HCT116 (cell line): Measurements from ENCODE around the gene C1orf167. TPM values are rescaled to one million over a fixed set of nuclear protein-coding genes. Genes with fewer than 3 reads are reported as not detected.

ENCODE experiments used
- ATAC-seq: fragments of 200-7000 bp; cut with Tn5 transposase; 2 replicates; pipeline ENCODE4 v1.9.1; 2020; ENCODE audit warnings: mild to moderate bottlenecking, moderate library complexity
- BruUV-seq: library from RNA; stranded (reverse); fragments of 400-500 nt; replicated peaks from 2 replicates; lab custom pipeline; 2021; lab: Mats Ljungman, UMichigan
- CTCF ChIA-PET: fragments of 300-600 bp; sonication (Branson Sonifier 250); formaldehyde crosslinking; loops from one replicate; lab custom pipeline; 2021; ENCODE audit warnings: antibody characterized with exemption; lab: Charles Lee
- POLR2A ChIA-PET: fragments of 300-600, 350-600 bp; sonication (Branson Sonifier 250); formaldehyde crosslinking; loops from one replicate; lab custom pipeline; 2021; ENCODE audit warnings: antibody characterized with exemption; lab: Charles Lee
- RAD21 ChIA-PET, 2 experiments: fragments of 300-600 bp; sonication (Branson Sonifier 250); formaldehyde crosslinking; loops; one replicate each; lab custom pipeline; 2023; ENCODE audit warnings: low total read pairs in 2 of 2; ENCODE audit not compliant: uncharacterized antibody in 2 of 2, unreplicated experiment in 2 of 2, low non-redundant PET in 1 of 2; lab: Charles Lee
- DNase-seq: peaks from one replicate; pipeline ENCODE4 v3.0.0-alpha.2; 2010; ENCODE audit warnings: low read depth, low spot score
- H2AFZ ChIP-seq: fragments of 200-600 bp; shearing (Covaris generic), sonication (generic); 2 replicates; pipeline ENCODE4 v1.6.1; 2017; ENCODE audit warnings: low read depth, mixed run types, mixed read lengths, antibody characterized with exemption, low read length; ENCODE audit not compliant: poor library complexity, severe bottlenecking
- H3K27ac ChIP-seq: 2 replicates; pipeline ENCODE4 v1.5.1; 2012; ENCODE audit warnings: low read depth, low read length
- H3K27me3 ChIP-seq: fragments of 200-600 bp; sonication (generic); 2 replicates; pipeline ENCODE4 v1.6.1; 2016; ENCODE audit warnings: mixed run types, low read length, mixed read lengths; ENCODE audit not compliant: insufficient read depth
- H3K36me3 ChIP-seq, 2 experiments: fragments of 200-500 bp in 1 of 2; fragments of 200-600 bp in 1 of 2; sonication (Bioruptor generic) in 1 of 2; sonication (generic) in 1 of 2; 2 replicates each; pipeline versions ENCODE4 v1.5.1 to v1.6.1; 2014 to 2016; ENCODE audit warnings: low read length in 2 of 2, inconsistent platforms in 1 of 2, mixed read lengths in 1 of 2, mixed run types in 1 of 2; ENCODE audit not compliant: insufficient read depth in 2 of 2, control insufficient read depth in 1 of 2
- H3K4me1 ChIP-seq, 2 experiments: fragments of 200-600 bp in 1 of 2; sonication (generic) in 1 of 2; 2 replicates each; pipeline versions ENCODE4 v1.5.1 to v1.6.1; 2012 to 2017; ENCODE audit warnings: low read length in 2 of 2, inconsistent platforms in 1 of 2, mild to moderate bottlenecking in 1 of 2, mixed read lengths in 1 of 2, mixed run types in 1 of 2, moderate library complexity in 1 of 2; ENCODE audit not compliant: insufficient read depth in 2 of 2, control insufficient read depth in 1 of 2
- H3K4me2 ChIP-seq: fragments of 200-600 bp; sonication (generic); 2 replicates; pipeline ENCODE4 v1.6.1; 2017; ENCODE audit warnings: mixed run types, low read length, mixed read lengths
- H3K4me3 ChIP-seq, 2 experiments: fragments of 200-600 bp in 1 of 2; sonication (generic) in 1 of 2; replicated peaks in 1 of 2; 2 replicates each; pipeline ENCODE4 v1.5.1; 2011 to 2016; ENCODE audit warnings: low read length in 2 of 2, control low read depth in 1 of 2, low read depth in 1 of 2, mild to moderate bottlenecking in 1 of 2, mixed read lengths in 1 of 2, mixed run types in 1 of 2
- H3K79me2 ChIP-seq: fragments of 200-600 bp; sonication (generic); 2 replicates; pipeline ENCODE4 v1.6.1; 2017; ENCODE audit warnings: mild to moderate bottlenecking, mixed run types, low read length, moderate library complexity, mixed read lengths; ENCODE audit not compliant: insufficient read depth
- H3K9ac ChIP-seq: fragments of 200-600 bp; sonication (generic); 2 replicates; pipeline ENCODE4 v1.6.1; 2016; ENCODE audit warnings: low read length, mixed read lengths
- H3K9me2 ChIP-seq: fragments of 200-600 bp; sonication (generic), shearing (Covaris generic); 2 replicates; pipeline ENCODE4 v1.6.1; 2017; ENCODE audit warnings: mixed run types, mild to moderate bottlenecking, moderate library complexity; ENCODE audit not compliant: insufficient read depth
- H3K9me3 ChIP-seq, 2 experiments: fragments of 200-500 bp in 1 of 2; fragments of 200-600 bp in 1 of 2; sonication (Bioruptor generic) in 1 of 2; sonication (generic) in 1 of 2; 2 replicates each; pipeline ENCODE4 v1.6.1; 2014 to 2017; ENCODE audit warnings: low read length in 2 of 2, mixed read lengths in 2 of 2, inconsistent platforms in 1 of 2, low read depth in 1 of 2, mild to moderate bottlenecking in 1 of 2, mixed run types in 1 of 2, moderate library complexity in 1 of 2; ENCODE audit not compliant: control insufficient read depth in 1 of 2, insufficient read depth in 1 of 2
- H4K20me1 ChIP-seq: fragments of 200-600 bp; sonication (generic), shearing (Covaris generic); 2 replicates; pipeline ENCODE4 v1.6.1; 2017; ENCODE audit warnings: mixed run types, mild to moderate bottlenecking, moderate library complexity; ENCODE audit not compliant: insufficient read depth
- ELF1 ChIP-seq: IDR thresholded peaks from 2 replicates; pipeline ENCODE4 v1.6.1; 2012; ENCODE audit warnings: low read depth, borderline replicate concordance
- JUND ChIP-seq: IDR thresholded peaks from 2 replicates; pipeline ENCODE4 v1.6.1; 2012
- SIN3A ChIP-seq: IDR thresholded peaks from 2 replicates; pipeline ENCODE4 v1.6.1; 2012; ENCODE audit warnings: low read depth
- ZNF274 ChIP-seq: fragments of 200-500 bp; sonication (Bioruptor generic); IDR thresholded peaks from 2 replicates; pipeline ENCODE4 v1.6.1; 2014; ENCODE audit warnings: mild to moderate bottlenecking, low read depth, low read length, inconsistent platforms
- intact Hi-C: fragments of 100-400 bp; cut with micrococcal nuclease; formaldehyde crosslinking; loops from 2 replicates; pipeline ENCODE4 v1.10.0; 2022
- total RNA-seq: library from RNA; stranded (reverse); gene quantifications from one replicate; pipeline ENCODE4 v1.2.1, GENCODE V29; 2021; ENCODE audit not compliant: unreplicated experiment
- TF ChIP-seq, protein P1 (sequence below): IDR thresholded peaks from 2 replicates; pipeline ENCODE4 v1.6.1; 2012; ENCODE audit warnings: low read depth

C1orf167 gene
- total RNA-seq, 1 experiment from 2014 or later = 0.12 TPM

GRCh38 chr1:11789126-11790067, 27.4 kb downstream of the C1orf167 start:
- POLR2A ChIA-PET = no interaction called here
- intact Hi-C loops = no loop called here
- TF ChIP-seq SIN3A (no peak), ZNF274 (no peak), JUND (no peak), ELF1 (no peak)
- TF ChIP-seq, protein P1, sequence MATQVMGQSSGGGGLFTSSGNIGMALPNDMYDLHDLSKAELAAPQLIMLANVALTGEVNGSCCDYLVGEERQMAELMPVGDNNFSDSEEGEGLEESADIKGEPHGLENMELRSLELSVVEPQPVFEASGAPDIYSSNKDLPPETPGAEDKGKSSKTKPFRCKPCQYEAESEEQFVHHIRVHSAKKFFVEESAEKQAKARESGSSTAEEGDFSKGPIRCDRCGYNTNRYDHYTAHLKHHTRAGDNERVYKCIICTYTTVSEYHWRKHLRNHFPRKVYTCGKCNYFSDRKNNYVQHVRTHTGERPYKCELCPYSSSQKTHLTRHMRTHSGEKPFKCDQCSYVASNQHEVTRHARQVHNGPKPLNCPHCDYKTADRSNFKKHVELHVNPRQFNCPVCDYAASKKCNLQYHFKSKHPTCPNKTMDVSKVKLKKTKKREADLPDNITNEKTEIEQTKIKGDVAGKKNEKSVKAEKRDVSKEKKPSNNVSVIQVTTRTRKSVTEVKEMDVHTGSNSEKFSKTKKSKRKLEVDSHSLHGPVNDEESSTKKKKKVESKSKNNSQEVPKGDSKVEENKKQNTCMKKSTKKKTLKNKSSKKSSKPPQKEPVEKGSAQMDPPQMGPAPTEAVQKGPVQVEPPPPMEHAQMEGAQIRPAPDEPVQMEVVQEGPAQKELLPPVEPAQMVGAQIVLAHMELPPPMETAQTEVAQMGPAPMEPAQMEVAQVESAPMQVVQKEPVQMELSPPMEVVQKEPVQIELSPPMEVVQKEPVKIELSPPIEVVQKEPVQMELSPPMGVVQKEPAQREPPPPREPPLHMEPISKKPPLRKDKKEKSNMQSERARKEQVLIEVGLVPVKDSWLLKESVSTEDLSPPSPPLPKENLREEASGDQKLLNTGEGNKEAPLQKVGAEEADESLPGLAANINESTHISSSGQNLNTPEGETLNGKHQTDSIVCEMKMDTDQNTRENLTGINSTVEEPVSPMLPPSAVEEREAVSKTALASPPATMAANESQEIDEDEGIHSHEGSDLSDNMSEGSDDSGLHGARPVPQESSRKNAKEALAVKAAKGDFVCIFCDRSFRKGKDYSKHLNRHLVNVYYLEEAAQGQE = no peak

More at GRCh38 chr1:11789126-11790067, 27.4 kb downstream of the C1orf167 start:
- Histone ChIP-seq H2AFZ (no peak overlapping the region), H3K9me3 (no peaks in the 10 kb centered on the region), H3K4me1 (peaks cover 37 to 79% of the 10 kb centered on the region in 2 experiments), H3K9me2 (no peaks in the 10 kb centered on the region), H3K36me3 (no peaks in the 10 kb centered on the region), H3K4me2 (no peak overlapping the region), H3K79me2 (no peaks in the 10 kb centered on the region), H4K20me1 (no peaks in the 10 kb centered on the region), H3K9ac (peak overlapping the region; percentile 50; the same call in 1 of the 2 replicates), H3K4me3 (no peak overlapping the region), H3K27me3 (no peaks in the 10 kb centered on the region), H3K27ac (peak overlapping the region; percentile 37; the same call in 1 of the 2 replicates)
- no TSS peak for BruUV-seq
- no peak for DNase-seq
- ATAC-seq = no peak
- ChIA-PET CTCF (interaction anchor here (0.6 kb wide), 1 partner anchor 423 kb away, joined by 10 read pairs; no protein-coding TSS in a partner anchor), RAD21 (no interaction called here)
